HEK293T (cell line): ENCODE results near the gene LRRC70.

Experiments
- BHLHE40 ChIP-seq: fragments of 450-650 bp; IDR thresholded peaks from 2 replicates; pipeline ENCODE4 v1.6.1; 2016; ENCODE audit warnings: mild to moderate bottlenecking, moderate library complexity, borderline replicate concordance
- CTBP1 ChIP-seq: fragments of 450-650 bp; IDR thresholded peaks from 2 replicates; pipeline ENCODE4 v1.6.1; 2016; ENCODE audit warnings: borderline replicate concordance
- ELF4 ChIP-seq: fragments of 450-650 bp; IDR thresholded peaks from 2 replicates; pipeline ENCODE4 v1.6.1; 2017; ENCODE audit warnings: antibody characterized with exemption
- FOXA1 ChIP-seq: fragments of 450-650 bp; IDR thresholded peaks from 2 replicates; pipeline ENCODE4 v1.6.1; 2016; ENCODE audit warnings: mild to moderate bottlenecking
- FOXK2 ChIP-seq: fragments of 450-650 bp; IDR thresholded peaks from 2 replicates; pipeline ENCODE4 v1.6.1; 2016; ENCODE audit warnings: mild to moderate bottlenecking
- FOXM1 ChIP-seq: fragments of 450-650 bp; IDR thresholded peaks from 2 replicates; pipeline ENCODE4 v1.6.1; 2017; ENCODE audit warnings: mild to moderate bottlenecking, borderline replicate concordance
- HDGF ChIP-seq: fragments of 450-650 bp; IDR thresholded peaks from 2 replicates; pipeline ENCODE4 v1.6.1; 2017; ENCODE audit warnings: antibody characterized with exemption, borderline replicate concordance
- LEF1 ChIP-seq: fragments of 450-650 bp; IDR thresholded peaks from 2 replicates; pipeline ENCODE4 v1.6.1; 2017; ENCODE audit warnings: mild to moderate bottlenecking, borderline replicate concordance
- NFRKB ChIP-seq: fragments of 450-650 bp; IDR thresholded peaks from 2 replicates; pipeline ENCODE4 v1.6.1; 2016; ENCODE audit warnings: mild to moderate bottlenecking, moderate library complexity
- PKNOX1 ChIP-seq: fragments of 450-650 bp; IDR thresholded peaks from 2 replicates; pipeline ENCODE4 v1.6.1; 2016
- SP1 ChIP-seq: fragments of 450-650 bp; IDR thresholded peaks from 2 replicates; pipeline ENCODE4 v1.6.1; 2017
- SUZ12 ChIP-seq: fragments of 450-650 bp; IDR thresholded peaks from 2 replicates; pipeline ENCODE4 v1.6.1; 2016; ENCODE audit warnings: mild to moderate bottlenecking
- TARDBP ChIP-seq: fragments of 450-650 bp; IDR thresholded peaks from 2 replicates; pipeline ENCODE4 v1.6.1; 2016
- ZNF384 ChIP-seq: fragments of 450-650 bp; IDR thresholded peaks from 2 replicates; pipeline ENCODE4 v1.6.1; 2016

GRCh38 chr5:62568143-62568542, 10.5 kb upstream of the LRRC70 start:
- TF ChIP-seq NFRKB (no peak), SP1 (no peak), SUZ12 (no peak), FOXK2 (no peak), FOXA1 (no peak), CTBP1 (no peak), TARDBP (no peak), PKNOX1 (no peak), ZNF384 (no peak), HDGF (no peak), ELF4 (no peak), FOXM1 (no peak), BHLHE40 (no peak), LEF1 (no peak)
